ENCODE results near the gene GPX6.

DNA sequence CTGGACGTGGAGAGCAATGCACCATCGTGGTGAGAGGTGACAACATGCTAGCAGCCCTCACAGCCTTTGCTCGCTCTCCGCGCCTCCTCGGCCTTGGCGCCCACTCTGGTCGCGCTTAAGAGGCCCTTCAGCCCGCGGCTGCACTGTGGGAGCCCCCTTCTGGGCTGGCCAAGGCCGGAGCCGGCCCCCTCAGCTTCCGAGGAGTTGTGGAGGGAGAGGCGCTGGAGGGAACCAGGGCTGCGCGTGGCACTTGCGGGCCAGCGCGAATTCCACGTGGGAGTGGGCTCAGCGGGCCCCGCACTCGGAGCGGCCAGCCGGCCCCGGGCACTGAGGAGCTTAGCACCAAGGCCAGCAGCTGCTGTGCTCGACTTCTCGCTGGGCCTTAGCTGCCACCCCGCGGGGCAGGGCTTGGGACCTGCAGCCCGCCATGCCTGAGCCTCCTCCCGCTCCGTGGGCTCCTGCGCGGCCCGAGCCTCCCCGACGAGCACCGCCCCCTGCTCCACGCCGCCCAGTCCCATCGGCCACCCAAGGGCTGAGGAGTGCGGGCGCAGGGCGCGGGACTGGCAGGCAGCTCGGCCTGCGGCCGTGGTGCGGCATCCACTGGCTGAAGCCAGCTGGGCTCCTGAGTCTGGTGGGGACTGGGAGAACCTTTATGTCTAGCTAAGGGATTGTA is 3.8 kb downstream of the GPX6 start:
- TF ChIP-seq, protein P1, sequence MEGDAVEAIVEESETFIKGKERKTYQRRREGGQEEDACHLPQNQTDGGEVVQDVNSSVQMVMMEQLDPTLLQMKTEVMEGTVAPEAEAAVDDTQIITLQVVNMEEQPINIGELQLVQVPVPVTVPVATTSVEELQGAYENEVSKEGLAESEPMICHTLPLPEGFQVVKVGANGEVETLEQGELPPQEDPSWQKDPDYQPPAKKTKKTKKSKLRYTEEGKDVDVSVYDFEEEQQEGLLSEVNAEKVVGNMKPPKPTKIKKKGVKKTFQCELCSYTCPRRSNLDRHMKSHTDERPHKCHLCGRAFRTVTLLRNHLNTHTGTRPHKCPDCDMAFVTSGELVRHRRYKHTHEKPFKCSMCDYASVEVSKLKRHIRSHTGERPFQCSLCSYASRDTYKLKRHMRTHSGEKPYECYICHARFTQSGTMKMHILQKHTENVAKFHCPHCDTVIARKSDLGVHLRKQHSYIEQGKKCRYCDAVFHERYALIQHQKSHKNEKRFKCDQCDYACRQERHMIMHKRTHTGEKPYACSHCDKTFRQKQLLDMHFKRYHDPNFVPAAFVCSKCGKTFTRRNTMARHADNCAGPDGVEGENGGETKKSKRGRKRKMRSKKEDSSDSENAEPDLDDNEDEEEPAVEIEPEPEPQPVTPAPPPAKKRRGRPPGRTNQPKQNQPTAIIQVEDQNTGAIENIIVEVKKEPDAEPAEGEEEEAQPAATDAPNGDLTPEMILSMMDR (IDR thresholded peaks at IDR 0.05; ENCODE audit: low read depth, low read length), result no peak
- TF ChIP-seq EZH2phosphoT487 (IDR thresholded peaks at IDR 0.05; ENCODE audit: low read depth), result no peak
